HepG2 (cell line): ENCODE results near the gene HSCB. TPM values are rescaled to one million over a fixed set of nuclear protein-coding genes. Genes with fewer than 3 reads are reported as not detected.

Experiments
- ATAC-seq: fragments of 200-7000 bp; cut with Tn5 transposase; 3 replicates; pipeline ENCODE4 v1.9.1; 2020; ENCODE audit warnings: mild to moderate bottlenecking, moderate library complexity
- BruUV-seq: library from RNA; stranded (reverse); fragments of 400-500 nt; replicated peaks from 2 replicates; lab custom pipeline; 2021; lab: Mats Ljungman, UMichigan
- CTCF ChIA-PET: fragments of 300-600 bp; formaldehyde crosslinking; extraction: SDS; loops from one replicate; lab custom pipeline; 2021; ENCODE audit warnings: low total read pairs, inconsistent platforms, low intra/inter-chr PET ratio; lab: Yijun Ruan, JAX
- POLR2A ChIA-PET: fragments of 350-600 bp; sonication (Branson Sonifier 250); formaldehyde crosslinking; loops from one replicate; lab custom pipeline; 2020; ENCODE audit warnings: antibody characterized with exemption, inconsistent platforms; lab: Yijun Ruan, JAX
- DNase-seq: peaks from one replicate; pipeline ENCODE4 v3.0.0-alpha.2; 2015; ENCODE audit warnings: low spot score
- FAIRE-seq: peaks from 3 replicates; lab custom pipeline; 2011; peaks lifted over from hg19 to GRCh38; lab: Jason Lieb, UNC
- H2AFZ ChIP-seq: one replicate; pipeline ENCODE4 v1.6.1; 2011; ENCODE audit warnings: low read length, inconsistent platforms
- H3K27ac ChIP-seq: fragments of 300-600 bp; 3 replicates; pipeline ENCODE4 v1.8.0; 2011; ENCODE audit warnings: mixed run types, mild to moderate bottlenecking, mixed read lengths, low read length, inconsistent platforms; ENCODE audit not compliant: insufficient read depth; ENCODE audit errors: extremely low read length
- H3K27me3 ChIP-seq, 2 experiments: fragments of 200-600 bp in 1 of 2; 2 replicates in 1 of 2; 3 replicates in 1 of 2; pipeline versions ENCODE4 v1.6.0 to v1.8.0; 2011; ENCODE audit warnings: low read length in 2 of 2, mild to moderate bottlenecking in 2 of 2, moderate library complexity in 2 of 2, inconsistent platforms in 1 of 2; ENCODE audit not compliant: insufficient read depth in 2 of 2, control insufficient read depth in 1 of 2
- H3K36me3 ChIP-seq, 2 experiments: fragments of 200-600 bp in 1 of 2; replicated peaks in 1 of 2; 2 replicates in 1 of 2; 3 replicates in 1 of 2; pipeline versions ENCODE4 v1.5.1 to v1.8.0; 2011; ENCODE audit warnings: low read length in 2 of 2, inconsistent platforms in 1 of 2; ENCODE audit not compliant: insufficient read depth in 2 of 2, control insufficient read depth in 1 of 2
- H3K4me1 ChIP-seq: 2 replicates; pipeline ENCODE4 v1.5.1; 2012; ENCODE audit warnings: low read length, inconsistent platforms; ENCODE audit not compliant: insufficient read depth
- H3K4me2 ChIP-seq: 2 replicates; pipeline ENCODE4 v1.6.0; 2011; ENCODE audit warnings: low read depth, low read length, inconsistent platforms
- H3K4me3 ChIP-seq, 3 experiments: fragments of 200-600 bp in 1 of 3; sonication (generic), shearing (Covaris generic) in 1 of 3; replicated peaks in 1 of 3; 2 replicates each; pipeline ENCODE4 v1.5.1; 2011 to 2016; ENCODE audit warnings: low read length in 3 of 3, inconsistent platforms in 2 of 3, low read depth in 2 of 3, mild to moderate bottlenecking in 2 of 3, control low read depth in 1 of 3, mixed read lengths in 1 of 3; ENCODE audit not compliant: insufficient read depth in 1 of 3
- H3K79me2 ChIP-seq: one replicate; pipeline ENCODE4 v1.6.1; 2011; ENCODE audit warnings: low read length, inconsistent platforms; ENCODE audit not compliant: insufficient read depth
- H3K9ac ChIP-seq: 2 replicates; pipeline ENCODE4 v1.6.0; 2011; ENCODE audit warnings: mild to moderate bottlenecking, low read depth, low read length, inconsistent platforms; ENCODE audit not compliant: insufficient read depth
- H3K9me3 ChIP-seq: 2 replicates; pipeline ENCODE4 v1.5.1; 2012; ENCODE audit warnings: mild to moderate bottlenecking, low read length
- H4K20me1 ChIP-seq: 2 replicates; pipeline ENCODE4 v1.6.0; 2011; ENCODE audit warnings: inconsistent platforms, mild to moderate bottlenecking, low read length, moderate library complexity; ENCODE audit not compliant: insufficient read depth
- ARNT ChIP-seq: fragments of 450-650 bp; IDR thresholded peaks from 2 replicates; pipeline ENCODE4 v1.6.1; 2017
- ASH2L ChIP-seq: fragments of 300-600, 200-600 bp; sonication (generic); IDR thresholded peaks from 2 replicates; pipeline ENCODE4 v1.7.0; 2017; ENCODE audit warnings: low read depth, mild to moderate bottlenecking, moderate library complexity, mixed read lengths, low read length; ENCODE audit not compliant: insufficient read length
- BCL6 ChIP-seq: IDR thresholded peaks from 2 replicates; pipeline ENCODE4 v1.6.1; 2016; ENCODE audit warnings: missing genetic modification reagents, missing compliant biosample characterization
- CENPX ChIP-seq: sonication (generic); formaldehyde crosslinking; IDR thresholded peaks from 2 replicates; pipeline ENCODE4 v1.9.0; 2021; ENCODE audit warnings: mild to moderate bottlenecking, missing genetic modification reagents, moderate library complexity
- EP300 ChIP-seq, 3 experiments: sonication (generic) in 1 of 3; formaldehyde crosslinking in 1 of 3; IDR thresholded peaks; 2 replicates each; pipeline versions ENCODE4 v1.5.1 to v1.6.1; 2011 to 2020; ENCODE audit warnings: low read depth in 2 of 3, low read length in 2 of 3, borderline replicate concordance in 1 of 3, improper control_type of control experiment in 1 of 3, mild to moderate bottlenecking in 1 of 3, missing genetic modification reagents in 1 of 3, moderate library complexity in 1 of 3
- JUND ChIP-seq: sonication (generic); formaldehyde crosslinking; IDR thresholded peaks from 2 replicates; pipeline ENCODE4 v1.8.0; 2022; ENCODE audit warnings: mild to moderate bottlenecking, missing genetic modification reagents
- KLF11 ChIP-seq: IDR thresholded peaks from 2 replicates; pipeline ENCODE4 v1.6.1; 2016; ENCODE audit warnings: missing compliant biosample characterization
- MIXL1 ChIP-seq: IDR thresholded peaks from 2 replicates; pipeline ENCODE4 v1.6.1; 2016
- PRPF4 ChIP-seq: fragments of 200-400 bp; formaldehyde crosslinking; IDR thresholded peaks from 2 replicates; pipeline ENCODE4 v1.6.1; 2016; ENCODE audit warnings: low read length, low read depth; ENCODE audit not compliant: poor library complexity, severe bottlenecking
- RBFOX2 ChIP-seq: fragments of 200-400 bp; formaldehyde crosslinking; IDR thresholded peaks from 2 replicates; pipeline ENCODE4 v1.6.1; 2017; ENCODE audit warnings: low read depth, mild to moderate bottlenecking, low read length
- SMAD1 ChIP-seq: sonication (generic); formaldehyde crosslinking; IDR thresholded peaks from 2 replicates; pipeline ENCODE4 v1.4.0; 2020; ENCODE audit warnings: missing genetic modification reagents, low read depth, mild to moderate bottlenecking, borderline replicate concordance
- SMAD3 ChIP-seq: sonication (generic); formaldehyde crosslinking; IDR thresholded peaks from 2 replicates; pipeline ENCODE4 v1.4.0; 2020; ENCODE audit warnings: missing genetic modification reagents
- ZFP82 ChIP-seq: sonication (generic); formaldehyde crosslinking; IDR thresholded peaks from 2 replicates; pipeline ENCODE4 v1.5.1; 2020; ENCODE audit warnings: mild to moderate bottlenecking, missing genetic modification reagents, borderline replicate concordance
- ZNF484 ChIP-seq: sonication (generic); formaldehyde crosslinking; IDR thresholded peaks from 2 replicates; pipeline ENCODE4 v1.5.1; 2020; ENCODE audit warnings: mild to moderate bottlenecking, low read depth, missing genetic modification reagents, borderline replicate concordance
- ZNF567 ChIP-seq: sonication (generic); formaldehyde crosslinking; IDR thresholded peaks from 2 replicates; pipeline ENCODE4 v1.8.1; 2023; ENCODE audit warnings: mild to moderate bottlenecking, missing genetic modification reagents, borderline replicate concordance
- ZNF615 ChIP-seq: sonication (generic); formaldehyde crosslinking; IDR thresholded peaks from 2 replicates; pipeline ENCODE4 v1.5.0; 2020; ENCODE audit warnings: mild to moderate bottlenecking, missing genetic modification reagents, borderline replicate concordance
- ZNF775 ChIP-seq: sonication (generic); formaldehyde crosslinking; IDR thresholded peaks from 2 replicates; pipeline ENCODE4 v1.4.0; 2020; ENCODE audit warnings: missing genetic modification reagents, mild to moderate bottlenecking, moderate library complexity, borderline replicate concordance
- WGBS: methylation state at CpG from one replicate; pipeline ENCODE4 v1.1.6; 2017; ENCODE audit warnings: low lambda C conversion rate; 5-methylcytosine and 5-hydroxymethylcytosine counted together
- in situ Hi-C: cut with HindIII; loops from 2 replicates; pipeline ENCODE4 v1.10.0; 2017; ENCODE audit warnings: low pct_unique_long_range_greater_than_20kb; ENCODE audit not compliant: extremely low pct_ligation_motif_present
- intact Hi-C: fragments of 100-400 bp; cut with micrococcal nuclease; formaldehyde crosslinking; loops from one replicate; pipeline ENCODE4 v1.10.0; 2022; ENCODE audit not compliant: unreplicated experiment
- polyA plus RNA-seq, 8 experiments: library from polyadenylated mRNA; depleted of rRNA in 3 of 8; stranded (reverse) in 7 of 8; unstranded in 1 of 8; fragments of >200 nt; fragmentation: Illumina TruSeq in 4 of 8; extraction: Trizol in 4 of 8; gene quantifications; 2 replicates each; pipeline versions ENCODE4 v1.2.1 to v1.2.3, GENCODE V29; 2011 to 2016; ENCODE audit warnings: low read depth in 4 of 8, missing spikeins in 1 of 8, mixed read lengths in 1 of 8; ENCODE audit not compliant: insufficient read depth in 1 of 8
- total RNA-seq, 5 experiments: library from RNA; depleted of rRNA; stranded (reverse); fragments of >200 nt; fragmentation: Illumina TruSeq; extraction: Trizol; gene quantifications; 2 replicates each; pipeline ENCODE4 v1.2.3, GENCODE V29; 2016; ENCODE audit warnings: low read depth in 1 of 5
- TF ChIP-seq, protein P1 (sequence below): IDR thresholded peaks from 2 replicates; pipeline ENCODE4 v1.6.1; 2018; ENCODE audit warnings: missing genetic modification reagents
- TF ChIP-seq, protein P2 (sequence below): sonication (generic); formaldehyde crosslinking; IDR thresholded peaks from 2 replicates; pipeline ENCODE4 v1.8.1; 2022; ENCODE audit warnings: mild to moderate bottlenecking, missing genetic modification reagents

HSCB gene
- total and polyA plus RNA-seq, 2 of the 13 experiments (the other 11 are each of a cell fraction or from before 2014, with no cell fraction given), result 15.4 to 20.9 TPM

DNA sequence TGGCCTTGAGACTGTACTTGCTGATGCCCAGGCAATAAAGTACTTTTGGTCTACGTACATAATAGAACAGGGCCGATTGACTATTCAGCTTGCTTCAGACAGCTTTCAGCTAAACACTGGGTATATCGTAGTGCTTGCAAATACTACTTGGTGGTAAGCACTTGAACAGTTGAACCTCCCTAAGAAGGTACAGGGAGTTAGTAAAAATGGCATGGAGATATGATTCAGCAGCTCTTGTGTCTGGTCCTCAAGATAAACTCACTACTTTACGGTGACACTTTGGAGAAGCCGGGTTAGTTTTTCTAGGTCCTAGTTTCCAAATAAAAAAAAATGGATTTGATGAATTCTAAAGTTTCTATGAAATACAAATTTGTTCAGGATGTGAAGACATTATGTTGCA, 38.0 kb downstream of the HSCB start (continued):
- TF ChIP-seq, protein P1, sequence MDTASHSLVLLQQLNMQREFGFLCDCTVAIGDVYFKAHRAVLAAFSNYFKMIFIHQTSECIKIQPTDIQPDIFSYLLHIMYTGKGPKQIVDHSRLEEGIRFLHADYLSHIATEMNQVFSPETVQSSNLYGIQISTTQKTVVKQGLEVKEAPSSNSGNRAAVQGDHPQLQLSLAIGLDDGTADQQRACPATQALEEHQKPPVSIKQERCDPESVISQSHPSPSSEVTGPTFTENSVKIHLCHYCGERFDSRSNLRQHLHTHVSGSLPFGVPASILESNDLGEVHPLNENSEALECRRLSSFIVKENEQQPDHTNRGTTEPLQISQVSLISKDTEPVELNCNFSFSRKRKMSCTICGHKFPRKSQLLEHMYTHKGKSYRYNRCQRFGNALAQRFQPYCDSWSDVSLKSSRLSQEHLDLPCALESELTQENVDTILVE (CRISPR knock-in tag), result no peak
- TF ChIP-seq RBFOX2 (no peak), ZFP82 (CRISPR knock-in tag) (no peak), ZNF567 (no peak), PRPF4 (no peak), JUND (CRISPR knock-in tag) (no peak), ZNF775 (CRISPR knock-in tag) (no peak)
- TF ChIP-seq, protein P2, sequence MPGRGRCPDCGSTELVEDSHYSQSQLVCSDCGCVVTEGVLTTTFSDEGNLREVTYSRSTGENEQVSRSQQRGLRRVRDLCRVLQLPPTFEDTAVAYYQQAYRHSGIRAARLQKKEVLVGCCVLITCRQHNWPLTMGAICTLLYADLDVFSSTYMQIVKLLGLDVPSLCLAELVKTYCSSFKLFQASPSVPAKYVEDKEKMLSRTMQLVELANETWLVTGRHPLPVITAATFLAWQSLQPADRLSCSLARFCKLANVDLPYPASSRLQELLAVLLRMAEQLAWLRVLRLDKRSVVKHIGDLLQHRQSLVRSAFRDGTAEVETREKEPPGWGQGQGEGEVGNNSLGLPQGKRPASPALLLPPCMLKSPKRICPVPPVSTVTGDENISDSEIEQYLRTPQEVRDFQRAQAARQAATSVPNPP (CRISPR knock-in tag), result no peak
- TF ChIP-seq, all 625 proteins: peak for 0

DNA sequence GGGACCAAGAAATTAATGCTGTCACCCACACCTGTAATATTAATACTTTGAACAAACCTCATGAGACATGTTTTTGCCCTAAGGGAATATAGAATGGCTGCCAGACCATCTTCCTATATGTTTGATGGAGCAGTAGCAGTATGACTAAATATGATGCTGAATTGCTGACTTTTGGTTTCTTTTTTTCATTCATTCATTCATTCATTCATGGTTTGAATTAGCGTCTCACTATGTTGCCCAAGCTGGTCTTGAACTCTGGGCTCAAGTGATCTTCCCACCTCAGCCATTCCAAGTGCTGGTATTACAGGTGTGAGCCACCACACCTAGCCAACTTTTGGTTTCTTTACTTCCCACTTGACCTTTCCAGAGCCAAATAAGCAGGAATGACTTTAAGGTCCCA, 38.5 kb downstream of the HSCB start:
- ChIA-PET POLR2A (interaction anchor here (0.9 kb wide), 1 partner anchor 20 kb away, joined by 4 read pairs; the partner anchor contains the start of gene XBP1), CTCF (no interaction called here)
- H3K36me3 ChIP-seq, result peaks cover 7 to 36% of the 10 kb centered on the region in 2 experiments
- DNase-seq (no peak), FAIRE-seq (no peak), ATAC-seq (no peak)
- no peak overlapping the region for H3K4me2 ChIP-seq
- 100% methylated on average over 1 of the region's 1 CpG for WGBS
- H4K20me1 ChIP-seq, result no peaks in the 10 kb centered on the region
- no peaks in the 10 kb centered on the region for H3K27me3 ChIP-seq
- in situ Hi-C loops, result loop anchor here (10.0 kb wide), 1 partner anchor 175 kb away; no protein-coding TSS in a partner anchor
- no peak overlapping the region for H3K4me3 ChIP-seq
- BruUV-seq, result no TSS peak
- TF ChIP-seq ZNF484, result no peak
- TF ChIP-seq EP300 (IDR thresholded peaks at IDR 0.05; ENCODE audit: low read depth in 2 of 2, low read length in 2 of 2), result no peak
- no peak for TF ChIP-seq EP300 (CRISPR knock-in tag; IDR thresholded peaks at IDR 0.05; ENCODE audit: borderline replicate concordance)
- no peak for TF ChIP-seq ASH2L
- no peak for TF ChIP-seq CENPX (CRISPR knock-in tag)
- no peak for TF ChIP-seq MIXL1 (CRISPR knock-in tag)
- no peak for TF ChIP-seq SMAD3 (CRISPR knock-in tag)
- TF ChIP-seq ARNT, result no peak
- no peak for TF ChIP-seq KLF11 (CRISPR knock-in tag)
- TF ChIP-seq SMAD1 (CRISPR knock-in tag), result no peak
- TF ChIP-seq BCL6 (CRISPR knock-in tag), result no peak
- TF ChIP-seq ZNF615 (CRISPR knock-in tag), result no peak
- peaks cover 86% of the 10 kb centered on the region for H3K4me1 ChIP-seq
- H3K79me2 ChIP-seq, result peaks cover 60% of the 10 kb centered on the region
- no peak overlapping the region for H3K9ac ChIP-seq
- intact Hi-C loops, result loop anchor here (5.0 kb wide), 2 partner anchors 38 to 178 kb away; partner anchors contain the start of genes CHEK2 and HSCB
- no peak overlapping the region for H2AFZ ChIP-seq
- H3K9me3 ChIP-seq, result no peaks in the 10 kb centered on the region
- no peak overlapping the region for H3K27ac ChIP-seq
